OCI-LY3 (cell line): Measurements from ENCODE around the gene TNFRSF8.

Experiments used
- H2AFZ ChIP-seq: fragments of 200-600, 300-600 bp; shearing (Covaris generic); 2 replicates; pipeline ENCODE4 v1.6.0; 2014; ENCODE audit warnings: antibody characterized with exemption, low read depth, low read length
- H3K27ac ChIP-seq: fragments of 200-600, 300-600 bp; sonication (generic); 2 replicates; pipeline ENCODE4 v1.5.1; 2014; ENCODE audit warnings: mild to moderate bottlenecking, low read length, moderate library complexity, mixed read lengths
- H3K27me3 ChIP-seq: fragments of 200-600, 300-600 bp; sonication (generic); 2 replicates; pipeline ENCODE4 v1.6.1; 2014; ENCODE audit warnings: low read depth, low read length, mixed read lengths
- H3K36me3 ChIP-seq: fragments of 200-600, 300-600 bp; sonication (generic); replicated peaks from 2 replicates; pipeline ENCODE3; 2014; ENCODE audit warnings: low read depth, low read length, mixed read lengths
- H3K4me1 ChIP-seq: fragments of 300-600, 200-600 bp; sonication (generic); 2 replicates; pipeline ENCODE4 v1.6.1; 2014; ENCODE audit warnings: low read length, mixed read lengths
- H3K4me2 ChIP-seq: fragments of 200-600, 300-600 bp; sonication (generic); 2 replicates; pipeline ENCODE4 v1.6.1; 2014; ENCODE audit warnings: low read length, mixed read lengths
- H3K4me3 ChIP-seq: fragments of 300-600, 200-600 bp; sonication (generic); 2 replicates; pipeline ENCODE4 v1.5.1; 2014; ENCODE audit warnings: antibody characterized with exemption, mild to moderate bottlenecking, low read length, moderate library complexity
- H3K79me2 ChIP-seq: fragments of 300-600, 200-600 bp; shearing (Covaris generic); 2 replicates; pipeline ENCODE4 v1.6.1; 2014; ENCODE audit warnings: mild to moderate bottlenecking, low read length, mixed read lengths
- H3K9ac ChIP-seq: fragments of 300-600, 200-600 bp; shearing (Covaris generic); 2 replicates; pipeline ENCODE4 v1.6.0; 2014; ENCODE audit warnings: mild to moderate bottlenecking, low read length, moderate library complexity
- H3K9me3 ChIP-seq: fragments of 200-600, 300-600 bp; shearing (Covaris generic); 2 replicates; pipeline ENCODE4 v1.6.1; 2014; ENCODE audit warnings: low read length, mixed read lengths; ENCODE audit not compliant: insufficient read depth
- H4K20me1 ChIP-seq: fragments of 200-600, 300-600 bp; sonication (generic); 2 replicates; pipeline ENCODE4 v1.6.1; 2016; ENCODE audit warnings: low read length, mixed read lengths; ENCODE audit not compliant: insufficient read depth
- EZH2phosphoT487 ChIP-seq: fragments of 200-600 bp; shearing (Covaris generic); IDR thresholded peaks from 2 replicates; pipeline ENCODE4 v1.6.1; 2018; ENCODE audit warnings: antibody characterized with exemption, mixed run types, low read depth
- TF ChIP-seq, protein P1 (sequence below): fragments of 200-600, 300-600 bp; sonication (generic); IDR thresholded peaks from 2 replicates; pipeline ENCODE4 v1.5.1; 2014; ENCODE audit warnings: antibody characterized with exemption, low read length, low read depth

The TNFRSF8 gene

DNA sequence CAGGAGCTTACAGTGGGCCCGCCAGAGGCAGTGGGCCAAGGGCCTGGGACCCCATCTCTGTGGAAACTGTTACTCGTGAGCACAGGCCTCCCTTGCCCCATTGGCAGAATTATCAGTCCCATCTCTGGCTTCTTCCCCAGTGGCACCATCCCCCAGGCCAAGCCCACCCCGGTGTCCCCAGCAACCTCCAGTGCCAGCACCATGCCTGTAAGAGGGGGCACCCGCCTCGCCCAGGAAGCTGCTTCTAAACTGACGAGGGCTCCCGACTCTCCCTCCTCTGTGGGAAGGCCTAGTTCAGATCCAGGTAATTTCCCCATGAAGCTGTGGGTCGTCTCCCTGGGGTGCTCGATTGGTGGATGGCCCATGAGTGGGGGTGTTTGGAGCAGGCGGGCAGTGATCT is 46.8 kb downstream of the TNFRSF8 start:
- Histone ChIP-seq H3K4me3 (no peak overlapping the region), H4K20me1 (no peaks in the 10 kb centered on the region), H2AFZ (no peak overlapping the region), H3K79me2 (no peaks in the 10 kb centered on the region), H3K27ac (no peak overlapping the region), H3K9ac (no peak overlapping the region), H3K9me3 (no peaks in the 10 kb centered on the region), H3K4me2 (no peak overlapping the region), H3K36me3 (no peaks in the 10 kb centered on the region), H3K4me1 (no peaks in the 10 kb centered on the region), H3K27me3 (0 out of 2 replicates have a peak, but pooled peaks cover 5% of the 10 kb centered on the region)
- TF ChIP-seq EZH2phosphoT487 = no peak
- TF ChIP-seq, protein P1, sequence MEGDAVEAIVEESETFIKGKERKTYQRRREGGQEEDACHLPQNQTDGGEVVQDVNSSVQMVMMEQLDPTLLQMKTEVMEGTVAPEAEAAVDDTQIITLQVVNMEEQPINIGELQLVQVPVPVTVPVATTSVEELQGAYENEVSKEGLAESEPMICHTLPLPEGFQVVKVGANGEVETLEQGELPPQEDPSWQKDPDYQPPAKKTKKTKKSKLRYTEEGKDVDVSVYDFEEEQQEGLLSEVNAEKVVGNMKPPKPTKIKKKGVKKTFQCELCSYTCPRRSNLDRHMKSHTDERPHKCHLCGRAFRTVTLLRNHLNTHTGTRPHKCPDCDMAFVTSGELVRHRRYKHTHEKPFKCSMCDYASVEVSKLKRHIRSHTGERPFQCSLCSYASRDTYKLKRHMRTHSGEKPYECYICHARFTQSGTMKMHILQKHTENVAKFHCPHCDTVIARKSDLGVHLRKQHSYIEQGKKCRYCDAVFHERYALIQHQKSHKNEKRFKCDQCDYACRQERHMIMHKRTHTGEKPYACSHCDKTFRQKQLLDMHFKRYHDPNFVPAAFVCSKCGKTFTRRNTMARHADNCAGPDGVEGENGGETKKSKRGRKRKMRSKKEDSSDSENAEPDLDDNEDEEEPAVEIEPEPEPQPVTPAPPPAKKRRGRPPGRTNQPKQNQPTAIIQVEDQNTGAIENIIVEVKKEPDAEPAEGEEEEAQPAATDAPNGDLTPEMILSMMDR = no peak

- no peak for TF ChIP-seq EZH2phosphoT487
- TF ChIP-seq, protein P1 = no peak
- no peaks in the 10 kb centered on the region for H3K79me2 ChIP-seq
- no peaks in the 10 kb centered on the region for H3K36me3 ChIP-seq
- no peaks in the 10 kb centered on the region for H3K27me3 ChIP-seq
- H3K9me3 ChIP-seq = no peaks in the 10 kb centered on the region
- no peak overlapping the region for H2AFZ ChIP-seq
- H3K4me2 ChIP-seq = no peak overlapping the region
- H3K4me1 ChIP-seq = no peaks in the 10 kb centered on the region
- no peak overlapping the region for H3K4me3 ChIP-seq
- H3K9ac ChIP-seq = no peak overlapping the region
- H3K27ac ChIP-seq = no peak overlapping the region
- no peaks in the 10 kb centered on the region for H4K20me1 ChIP-seq
Measured at GRCh38 chr1:12111741-12112140, 48.6 kb downstream of the TNFRSF8 start.

DNA sequence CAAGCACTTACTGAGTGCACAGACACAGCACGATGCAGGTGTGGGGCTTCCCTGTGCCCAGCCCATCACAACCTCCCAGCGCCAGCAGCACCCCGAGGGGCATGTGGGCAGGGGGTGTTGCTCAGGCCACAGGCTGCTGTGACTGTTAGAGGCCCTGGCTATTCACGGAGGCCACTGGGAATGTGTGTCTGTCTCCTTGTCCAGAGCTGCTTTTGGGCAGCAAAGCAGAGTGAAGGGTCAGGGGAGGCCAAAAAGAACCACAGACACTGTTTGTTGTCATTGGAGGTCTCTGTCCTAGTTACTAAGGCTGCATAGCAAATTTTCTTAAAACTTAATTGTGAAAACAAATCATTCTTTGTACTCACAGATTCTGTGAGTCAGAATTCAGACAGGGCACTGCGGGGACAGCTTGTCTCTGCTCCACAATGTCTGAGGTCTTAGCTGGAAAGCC is 49.6 kb downstream of the TNFRSF8 start:
- Histone ChIP-seq H2AFZ (no peak overlapping the region), H3K9ac (no peak overlapping the region)

DNA sequence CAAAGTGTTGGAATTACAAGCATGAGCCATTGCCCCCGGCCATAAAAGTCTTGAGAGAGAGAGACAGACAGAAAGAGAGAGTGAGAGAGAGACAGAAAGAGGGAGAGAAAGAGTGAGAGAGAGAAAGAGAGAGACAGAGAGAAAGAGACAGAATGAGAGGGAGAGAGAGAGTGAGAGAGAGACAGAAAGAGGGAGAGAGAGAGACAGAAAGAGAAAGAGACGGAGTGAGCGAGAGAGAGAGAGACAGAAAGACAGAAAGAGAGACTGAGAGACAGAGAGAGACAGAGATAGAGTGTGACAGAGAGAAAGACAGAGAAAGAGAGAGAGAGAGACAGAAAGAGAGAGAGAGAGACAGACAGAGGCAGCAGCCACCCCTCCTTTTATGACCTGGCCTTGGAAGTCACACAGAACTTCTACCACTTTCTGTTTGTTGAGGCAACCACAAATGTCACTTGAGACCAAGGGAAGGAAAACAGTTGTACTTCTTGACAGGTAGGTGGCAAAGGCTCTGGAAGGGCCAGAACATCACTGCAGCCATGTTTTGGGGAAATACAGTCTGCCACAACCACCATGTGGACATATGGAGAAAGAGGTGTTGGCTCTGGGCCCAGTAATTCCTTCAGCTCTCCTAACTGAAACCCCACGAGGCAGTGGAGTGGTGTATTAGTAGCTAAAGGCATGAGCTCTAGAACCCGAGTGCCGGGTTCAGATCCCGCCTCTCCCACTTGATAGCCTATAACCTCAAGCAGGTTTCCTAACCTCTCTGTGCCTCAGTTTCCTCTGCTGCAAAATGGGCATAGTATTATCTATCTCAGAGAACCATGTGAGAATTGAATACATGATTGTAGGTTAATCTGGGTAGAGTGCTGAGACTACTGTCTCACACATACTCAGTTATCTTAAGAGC is 50.6 kb downstream of the TNFRSF8 start:
- H3K4me3 ChIP-seq = no peak overlapping the region
- no peak overlapping the region for H3K4me2 ChIP-seq
- no peak overlapping the region for H3K27ac ChIP-seq
- H3K9ac ChIP-seq = no peak overlapping the region
- H3K36me3 ChIP-seq = no peaks in the 10 kb centered on the region
- TF ChIP-seq, protein P1 = no peak
- TF ChIP-seq EZH2phosphoT487 = no peak
- no peaks in the 10 kb centered on the region for H3K27me3 ChIP-seq
- no peak overlapping the region for H2AFZ ChIP-seq
- no peaks in the 10 kb centered on the region for H3K79me2 ChIP-seq
- no peaks in the 10 kb centered on the region for H3K4me1 ChIP-seq
- H3K9me3 ChIP-seq = no peaks in the 10 kb centered on the region
- no peaks in the 10 kb centered on the region for H4K20me1 ChIP-seq

More for the DNA sequence above, 49.6 kb downstream of the TNFRSF8 start:
- H3K9me3 ChIP-seq = no peaks in the 10 kb centered on the region
- no peaks in the 10 kb centered on the region for H3K27me3 ChIP-seq
- H3K27ac ChIP-seq = no peak overlapping the region
- H3K4me2 ChIP-seq = no peak overlapping the region
- H3K36me3 ChIP-seq = no peaks in the 10 kb centered on the region
- H3K79me2 ChIP-seq = no peaks in the 10 kb centered on the region
- H4K20me1 ChIP-seq = no peaks in the 10 kb centered on the region
- no peak overlapping the region for H3K4me3 ChIP-seq
- no peak for TF ChIP-seq EZH2phosphoT487
- TF ChIP-seq, protein P1 = no peak
- no peaks in the 10 kb centered on the region for H3K4me1 ChIP-seq
